IMR-90 (cell line): ENCODE data around the gene SOCS2. TPM values are rescaled to one million over a fixed set of nuclear protein-coding genes. Genes with fewer than 3 reads are reported as not detected.

Experiments
- ATAC-seq: fragments of 200-7000 bp; cut with Tn5 transposase; 2 replicates; pipeline ENCODE4 v1.9.1; 2020; ENCODE audit warnings: low read depth, mild to moderate bottlenecking, moderate library complexity
- BruUV-seq: library from RNA; stranded (reverse); fragments of 400-500 nt; replicated peaks from 2 replicates; lab custom pipeline; 2021; lab: Mats Ljungman, UMichigan
- CTCF ChIA-PET: fragments of 300-600 bp; formaldehyde crosslinking; extraction: SDS; loops from one replicate; lab custom pipeline; 2021; ENCODE audit warnings: antibody characterized with exemption; lab: Yijun Ruan, JAX
- POLR2A ChIA-PET: fragments of 300-600 bp; sonication (Branson Sonifier 250); formaldehyde crosslinking; loops from one replicate; lab custom pipeline; 2022; ENCODE audit warnings: antibody characterized with exemption; ENCODE audit not compliant: unreplicated experiment; lab: Charles Lee
- DNase-seq: peaks from one replicate; pipeline ENCODE4 v3.0.0; 2013
- H2AFZ ChIP-seq: replicated peaks from 2 replicates; pipeline ENCODE3; 2013; ENCODE audit warnings: low read length, mild to moderate bottlenecking; ENCODE audit not compliant: poor library complexity
- H2AK5ac ChIP-seq: 2 replicates; pipeline ENCODE4 v1.6.1; 2013; ENCODE audit warnings: low read depth, low read length, inconsistent platforms
- H2AK9ac ChIP-seq: replicated peaks from 2 replicates; pipeline ENCODE3; 2013; ENCODE audit warnings: mild to moderate bottlenecking, low read depth, low read length, moderate library complexity; ENCODE audit not compliant: poor library complexity
- H2BK120ac ChIP-seq: 2 replicates; pipeline ENCODE4 v1.6.1; 2013; ENCODE audit warnings: low read depth, low read length, inconsistent platforms
- H2BK15ac ChIP-seq: 3 replicates; pipeline ENCODE4 v1.6.1; 2013; ENCODE audit warnings: low read depth, low read length, inconsistent platforms
- H2BK20ac ChIP-seq: 2 replicates; pipeline ENCODE4 v1.6.1; 2013; ENCODE audit warnings: low read depth, mild to moderate bottlenecking, inconsistent platforms, low read length, moderate library complexity
- H2BK5ac ChIP-seq: 2 replicates; pipeline ENCODE4 v1.6.1; 2013; ENCODE audit warnings: mild to moderate bottlenecking, low read depth, low read length, inconsistent platforms; ENCODE audit not compliant: poor library complexity, severe bottlenecking
- H3K14ac ChIP-seq: replicated peaks from 2 replicates; pipeline ENCODE4 v1.6.1; 2013; ENCODE audit warnings: low read depth, low read length, inconsistent platforms
- H3K18ac ChIP-seq: 2 replicates; pipeline ENCODE4 v1.6.1; 2013; ENCODE audit warnings: low read depth, low read length, control low read depth
- H3K23ac ChIP-seq: 2 replicates; pipeline ENCODE4 v1.6.1; 2013; ENCODE audit warnings: low read depth, low read length, inconsistent platforms
- H3K27ac ChIP-seq: 2 replicates; pipeline ENCODE4 v1.5.1; 2013; ENCODE audit warnings: mild to moderate bottlenecking, control low read depth, low read length; ENCODE audit not compliant: insufficient read depth
- H3K27me3 ChIP-seq: 2 replicates; pipeline ENCODE4 v1.6.1; 2013; ENCODE audit warnings: low read length; ENCODE audit not compliant: control insufficient read depth, insufficient read depth
- H3K36me3 ChIP-seq: 2 replicates; pipeline ENCODE4 v1.6.1; 2013; ENCODE audit warnings: low read length, mixed read lengths; ENCODE audit not compliant: control insufficient read depth, insufficient read depth
- H3K4ac ChIP-seq: 2 replicates; pipeline ENCODE4 v1.6.1; 2013; ENCODE audit warnings: low read depth, low read length, inconsistent platforms
- H3K4me1 ChIP-seq: 2 replicates; pipeline ENCODE4 v1.6.1; 2013; ENCODE audit warnings: low read length, mixed read lengths; ENCODE audit not compliant: control insufficient read depth, insufficient read depth
- H3K4me2 ChIP-seq: 2 replicates; pipeline ENCODE4 v1.6.1; 2013; ENCODE audit warnings: low read depth, mild to moderate bottlenecking, control low read depth, low read length, moderate library complexity
- H3K4me3 ChIP-seq: 2 replicates; pipeline ENCODE4 v1.5.1; 2013; ENCODE audit warnings: low read depth, mild to moderate bottlenecking, control low read depth, low read length, moderate library complexity; ENCODE audit not compliant: insufficient read depth
- H3K56ac ChIP-seq: 2 replicates; pipeline ENCODE4 v1.6.1; 2013; ENCODE audit warnings: low read length, inconsistent platforms; ENCODE audit not compliant: insufficient read depth; ENCODE audit errors: extremely low read depth
- H3K79me1 ChIP-seq, 2 experiments: 2 replicates each; pipeline ENCODE4 v1.6.1; 2013; ENCODE audit warnings: low read length in 2 of 2, inconsistent platforms in 1 of 2, low read depth in 1 of 2
- H3K9ac ChIP-seq: 2 replicates; pipeline ENCODE4 v1.6.1; 2013; ENCODE audit warnings: low read depth, low read length, control low read depth
- H3K9me1 ChIP-seq: 2 replicates; pipeline ENCODE4 v1.6.1; 2013; ENCODE audit warnings: low read length, inconsistent platforms; ENCODE audit not compliant: insufficient read depth
- H3K9me3 ChIP-seq: 2 replicates; pipeline ENCODE4 v1.6.1; 2013; ENCODE audit warnings: low read length; ENCODE audit not compliant: control insufficient read depth, insufficient read depth
- H4K20me1 ChIP-seq: 2 replicates; pipeline ENCODE4 v1.6.1; 2013; ENCODE audit warnings: low read length, inconsistent platforms; ENCODE audit not compliant: insufficient read depth
- H4K5ac ChIP-seq: 2 replicates; pipeline ENCODE4 v1.6.1; 2013; ENCODE audit warnings: mild to moderate bottlenecking, low read depth, low read length, control low read depth
- H4K8ac ChIP-seq, 2 experiments: 2 replicates each; pipeline ENCODE4 v1.6.1; 2013; ENCODE audit warnings: low read depth in 2 of 2, low read length in 2 of 2, control low read depth in 1 of 2, inconsistent platforms in 1 of 2
- H4K91ac ChIP-seq: 2 replicates; pipeline ENCODE4 v1.6.1; 2013; ENCODE audit warnings: low read depth, low read length, inconsistent platforms; ENCODE audit not compliant: insufficient read depth
- BHLHE40 ChIP-seq: fragments of 150-350 bp; IDR thresholded peaks from 2 replicates; pipeline ENCODE4 v1.6.1; 2016; ENCODE audit warnings: mild to moderate bottlenecking, low read depth, low read length
- CEBPB ChIP-seq: IDR thresholded peaks from 2 replicates; pipeline ENCODE4 v1.6.1; 2012; ENCODE audit warnings: low read depth, low read length, improper control_type of control experiment
- CHD1 ChIP-seq: IDR thresholded peaks from 2 replicates; pipeline ENCODE4 v1.6.1; 2012; ENCODE audit warnings: low read depth, low read length, improper control_type of control experiment
- CTCF ChIP-seq: conservative IDR thresholded peaks from 2 replicates; pipeline ENCODE4 v1.5.1; 2012; ENCODE audit warnings: mild to moderate bottlenecking, low read depth, low read length, improper control_type of control experiment
- ELK1 ChIP-seq: fragments of 150-350 bp; IDR thresholded peaks from 2 replicates; pipeline ENCODE4 v1.6.1; 2016; ENCODE audit warnings: low read depth, mild to moderate bottlenecking, low read length, moderate library complexity, borderline replicate concordance
- FOS ChIP-seq: fragments of 150-350 bp; IDR thresholded peaks from 2 replicates; pipeline ENCODE4 v1.6.1; 2016; ENCODE audit warnings: low read depth, low read length
- MAFK ChIP-seq: IDR thresholded peaks from 2 replicates; pipeline ENCODE4 v1.6.1; 2012; ENCODE audit warnings: low read depth, low read length, improper control_type of control experiment
- MAZ ChIP-seq: IDR thresholded peaks from 2 replicates; pipeline ENCODE4 v1.6.1; 2012; ENCODE audit warnings: low read depth, mild to moderate bottlenecking, low read length, improper control_type of control experiment, moderate library complexity, borderline replicate concordance
- MXI1 ChIP-seq: IDR thresholded peaks from 2 replicates; pipeline ENCODE4 v1.6.1; 2012; ENCODE audit warnings: low read depth, mild to moderate bottlenecking, low read length, moderate library complexity, borderline replicate concordance
- NFE2L2 ChIP-seq: fragments of 150-350 bp; IDR thresholded peaks from 2 replicates; pipeline ENCODE4 v1.6.1; 2016; ENCODE audit warnings: low read depth, mild to moderate bottlenecking, low read length
- POLR2A ChIP-seq: IDR thresholded peaks from 2 replicates; pipeline ENCODE4 v1.6.1; 2012; ENCODE audit warnings: mild to moderate bottlenecking, low read depth, low read length
- RAD21 ChIP-seq: IDR thresholded peaks from 2 replicates; pipeline ENCODE4 v1.6.1; 2012; ENCODE audit warnings: low read length, improper control_type of control experiment
- RCOR1 ChIP-seq: IDR thresholded peaks from 2 replicates; pipeline ENCODE4 v1.6.1; 2012; ENCODE audit warnings: mild to moderate bottlenecking, low read length, improper control_type of control experiment; ENCODE audit not compliant: insufficient replicate concordance
- RFX5 ChIP-seq: IDR thresholded peaks from 2 replicates; pipeline ENCODE4 v1.8.0; 2012; ENCODE audit warnings: low read depth, mild to moderate bottlenecking, low read length, moderate library complexity
- SMC3 ChIP-seq: fragments of 150-350 bp; IDR thresholded peaks from 2 replicates; pipeline ENCODE4 v1.6.1; 2016; ENCODE audit warnings: low read depth, mild to moderate bottlenecking, antibody characterized with exemption, low read length, moderate library complexity
- USF2 ChIP-seq: fragments of 150-350 bp; IDR thresholded peaks from 2 replicates; pipeline ENCODE4 v1.6.1; 2017; ENCODE audit warnings: mild to moderate bottlenecking, antibody characterized with exemption, low read length, low read depth
- WGBS, 2 experiments: methylation state at CpG; one replicate each; pipeline versions ENCODE4 v1.1.5 to v1.1.7; 2013; ENCODE audit warnings: missing lambda C conversion rate in 2 of 2; ENCODE audit not compliant: insufficient read length in 1 of 2; ENCODE audit errors: extremely low coverage in 2 of 2; 5-methylcytosine and 5-hydroxymethylcytosine counted together
- dilution Hi-C: fragments of 300-500 bp; cut with HindIII; formaldehyde crosslinking; loops from one replicate; pipeline ENCODE4 v1.14.3; 2018; ENCODE audit warnings: low sequenced_read_pairs; ENCODE audit not compliant: unreplicated experiment
- in situ Hi-C: fragments of 300-500 bp; cut with MboI; formaldehyde crosslinking; loops from 3 replicates; pipeline ENCODE4 v1.14.3; 2019; ENCODE audit warnings: low sequenced_read_pairs, inconsistent platforms, mixed read lengths
- intact Hi-C: fragments of 100-400 bp; cut with micrococcal nuclease; formaldehyde crosslinking; loops from 2 replicates; pipeline ENCODE4 v1.10.0; 2022
- polyA plus RNA-seq, 3 experiments: library from polyadenylated mRNA; depleted of rRNA; stranded (reverse); fragments of >200 nt; gene quantifications; 2 replicates each; pipeline ENCODE4 v1.2.3, GENCODE V29; 2012; ENCODE audit warnings: low replicate concordance in 1 of 3
- total RNA-seq: library from RNA; depleted of rRNA; stranded (reverse); fragments of >200 nt; gene quantifications from 2 replicates; pipeline ENCODE4 v1.2.3, GENCODE V29; 2012

Gene SOCS2
- total and polyA plus RNA-seq, 2 of the 4 experiments (the other 2 are of a cell fraction): 12.0 to 12.4 TPM

- Histone ChIP-seq H3K4me1 (no peaks in the 10 kb centered on the region), H3K36me3 (peaks cover 2% of the 10 kb centered on the region; the same call in 1 of the 2 replicates), H2AK9ac (no peak overlapping the region), H3K4ac (0 out of 2 replicates have a peak overlapping the region, but pooled peaks have one; percentile 0), H4K5ac (no peak overlapping the region), H3K18ac (no peak overlapping the region), H3K27me3 (no peaks in the 10 kb centered on the region), H3K4me3 (no peak overlapping the region), H2AK5ac (no peak overlapping the region), H3K23ac (no peak overlapping the region), H2AFZ (no peak overlapping the region), H4K8ac (no peak overlapping the region), H2BK120ac (no peak overlapping the region), H2BK20ac (no peak overlapping the region), H2BK5ac (no peak overlapping the region), H3K9me1 (peaks cover under 1% of the 10 kb centered on the region; the same call in 1 of the 2 replicates), H3K56ac (no peak overlapping the region), H4K91ac (no peak overlapping the region), H3K79me1 (peaks cover 4 to 15% of the 10 kb centered on the region in 2 experiments; a peak in 3 of 4 replicates), H3K9me3 (no peaks in the 10 kb centered on the region), H3K27ac (no peak overlapping the region), H2BK15ac (no peak overlapping the region), H3K4me2 (no peak overlapping the region), H3K9ac (no peak overlapping the region), H4K20me1 (no peaks in the 10 kb centered on the region), H3K14ac (no peak overlapping the region)
- ChIA-PET POLR2A (no interaction called here), CTCF (no interaction called here)
- WGBS, 2 experiments: 100% methylated on average over 2 of the region's 5 CpGs; no CpG with 5 or more reads in 1 of the 2 experiments
- in situ Hi-C loops: no loop called here
- no peak for TF ChIP-seq ELK1
- no peak for TF ChIP-seq NFE2L2
- TF ChIP-seq RAD21: no peak
- TF ChIP-seq CHD1: no peak
- no peak for TF ChIP-seq BHLHE40
- no peak for TF ChIP-seq SMC3
- no peak for TF ChIP-seq MAZ
- no peak for TF ChIP-seq RFX5
- TF ChIP-seq RCOR1: no peak
- TF ChIP-seq POLR2A: no peak
- no peak for TF ChIP-seq CTCF
- TF ChIP-seq CEBPB: no peak
- TF ChIP-seq MXI1: no peak
- TF ChIP-seq FOS: no peak
- TF ChIP-seq USF2: no peak
- no peak for TF ChIP-seq MAFK
- no TSS peak for BruUV-seq
- ATAC-seq (no peak), DNase-seq (no peak)
- intact Hi-C loops: no loop called here
- dilution Hi-C loops: no loop called here
Observed at GRCh38 chr12:93587611-93588010, 15.1 kb downstream of the SOCS2 start.
